OCI-LY1 (cell line): ENCODE measurements around the gene DDX17.

ENCODE experiments used
- CTCF ChIP-seq: fragments of 200-600 bp; sonication (generic), shearing (Covaris generic); IDR thresholded peaks from 2 replicates; pipeline ENCODE4 v1.5.1; 2017; ENCODE audit warnings: mild to moderate bottlenecking, antibody characterized with exemption, low read length, moderate library complexity, mixed read lengths
- EZH2 ChIP-seq: fragments of 200-600 bp; sonication (generic), shearing (Covaris generic); IDR thresholded peaks from 2 replicates; pipeline ENCODE4 v1.8.0; 2017; ENCODE audit warnings: borderline replicate concordance, mixed run types, mild to moderate bottlenecking, antibody characterized with exemption, low read length, moderate library complexity, mixed read lengths

DNA sequence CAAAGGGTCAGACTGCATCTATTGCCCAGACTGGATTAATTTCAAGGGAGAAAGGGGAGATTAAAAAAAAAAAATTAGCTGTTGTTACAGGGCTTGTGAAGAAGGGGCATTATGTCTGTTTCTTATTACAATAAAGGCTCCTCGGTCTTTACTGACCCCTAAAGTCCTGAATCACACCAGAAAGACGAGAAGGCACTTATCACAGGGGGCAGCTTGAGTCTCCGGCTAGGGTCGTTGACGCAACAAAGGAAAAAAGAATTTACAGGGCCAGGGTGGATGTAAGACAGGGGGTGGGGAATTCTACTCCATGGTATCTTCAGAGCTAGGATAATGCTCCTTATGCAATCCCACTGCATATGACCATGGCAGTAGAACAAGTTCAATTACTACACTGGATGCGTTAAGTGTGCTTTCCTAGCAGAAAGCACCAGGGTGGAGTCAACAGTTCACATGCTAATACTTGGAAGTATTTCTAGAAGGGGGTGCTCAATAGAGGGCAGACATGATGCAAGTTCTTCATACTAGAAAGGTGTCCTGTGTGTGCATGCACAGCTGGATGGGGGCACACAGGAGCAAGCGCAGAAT lies 16.5 kb downstream of the DDX17 start:
- no peak for TF ChIP-seq CTCF
- TF ChIP-seq EZH2 = no peak
